IPS-18a (cell line): ENCODE data around the gene GTSE1.

Source experiments
- H3K27ac ChIP-seq: one replicate; pipeline ENCODE4 v1.5.1; 2013; ENCODE audit warnings: low read length
- H3K27me3 ChIP-seq: one replicate; pipeline ENCODE4 v1.6.1; 2013; ENCODE audit warnings: mild to moderate bottlenecking, low read length; ENCODE audit not compliant: control insufficient read depth, insufficient read depth
- H3K36me3 ChIP-seq: one replicate; pipeline ENCODE4 v1.6.1; 2013; ENCODE audit warnings: low read depth, low read length; ENCODE audit not compliant: control insufficient read depth
- H3K4me1 ChIP-seq: one replicate; pipeline ENCODE4 v1.6.1; 2013; ENCODE audit warnings: low read depth, low read length; ENCODE audit not compliant: control insufficient read depth
- H3K4me3 ChIP-seq: one replicate; pipeline ENCODE4 v1.5.1; 2013; ENCODE audit warnings: low read length
- H3K9ac ChIP-seq: one replicate; pipeline ENCODE4 v1.6.1; 2013; ENCODE audit warnings: mild to moderate bottlenecking, low read length, moderate library complexity
- H3K9me3 ChIP-seq: one replicate; pipeline ENCODE4 v1.6.1; 2013; ENCODE audit warnings: low read depth, low read length; ENCODE audit not compliant: control insufficient read depth

The GTSE1 gene

DNA sequence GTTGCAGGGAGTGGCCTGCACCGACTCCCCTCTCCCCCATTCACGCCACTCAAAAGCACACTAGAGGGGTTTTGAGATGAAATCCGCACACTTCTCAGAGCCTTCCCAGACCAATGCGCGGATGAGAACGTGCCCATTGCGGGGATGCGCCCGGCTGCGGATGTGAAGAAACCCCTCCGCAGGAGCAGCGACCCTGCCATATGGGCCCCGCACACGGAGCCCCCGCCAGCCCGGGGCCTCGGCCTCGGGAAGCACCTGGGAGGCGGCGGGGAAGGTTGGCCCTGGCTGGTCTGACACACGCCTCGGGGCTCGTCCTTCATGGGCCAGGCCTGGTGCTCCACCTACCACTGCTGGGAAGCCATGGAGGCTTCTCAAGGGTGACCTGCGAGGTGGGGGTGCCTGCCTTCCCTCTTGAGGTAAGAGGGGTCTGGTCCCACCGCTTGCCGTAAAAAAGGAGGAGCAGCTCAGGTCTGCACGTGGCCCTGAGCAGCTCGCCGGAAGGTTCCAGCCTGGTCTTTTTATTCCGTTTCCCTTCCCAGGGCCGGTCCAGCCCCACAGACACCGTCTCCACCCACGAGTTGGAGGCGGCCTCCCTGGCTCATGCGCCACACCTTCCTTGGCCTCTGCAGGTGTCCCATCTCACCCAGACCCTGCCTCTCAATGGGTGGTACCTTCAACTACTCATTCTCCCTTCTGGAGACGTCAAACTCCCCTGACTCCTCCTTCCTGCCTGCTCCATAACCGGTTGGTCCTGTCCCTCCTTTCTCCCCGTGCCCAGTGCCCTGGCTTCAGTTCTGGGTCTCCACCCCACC lies 78.2 kb downstream of the GTSE1 start:
- H3K9ac ChIP-seq: no peak overlapping the region
- no peak overlapping the region for H3K27ac ChIP-seq
- no peak overlapping the region for H3K4me3 ChIP-seq
- H3K27me3 ChIP-seq: no peaks in the 10 kb centered on the region
- H3K4me1 ChIP-seq: peaks cover 23% of the 10 kb centered on the region
- H3K9me3 ChIP-seq: no peaks in the 10 kb centered on the region
- no peaks in the 10 kb centered on the region for H3K36me3 ChIP-seq

DNA sequence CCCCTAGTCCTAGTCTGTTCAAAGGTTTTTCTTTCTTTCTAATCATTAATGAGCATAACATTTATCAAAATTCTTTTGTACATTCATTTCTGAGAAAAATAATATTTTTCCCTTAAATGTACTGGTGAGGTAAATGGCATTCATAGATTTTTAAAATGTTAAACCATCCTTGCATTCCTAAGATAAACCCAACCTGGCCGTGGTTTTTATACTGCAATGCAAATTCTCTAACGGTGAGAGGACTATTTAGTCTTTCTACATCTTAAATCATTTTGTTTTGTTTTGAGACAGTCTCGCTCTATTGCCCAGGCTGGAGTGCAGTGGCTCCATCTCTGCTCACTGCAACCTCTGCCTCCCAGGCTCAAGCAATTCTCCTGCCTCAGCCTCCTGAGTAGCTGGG lies 79.4 kb downstream of the GTSE1 start:
- Histone ChIP-seq H3K27me3 (no peaks in the 10 kb centered on the region), H3K9me3 (no peaks in the 10 kb centered on the region), H3K27ac (no peak overlapping the region), H3K9ac (no peak overlapping the region), H3K4me3 (no peak overlapping the region), H3K4me1 (peaks cover 23% of the 10 kb centered on the region), H3K36me3 (no peaks in the 10 kb centered on the region)

DNA sequence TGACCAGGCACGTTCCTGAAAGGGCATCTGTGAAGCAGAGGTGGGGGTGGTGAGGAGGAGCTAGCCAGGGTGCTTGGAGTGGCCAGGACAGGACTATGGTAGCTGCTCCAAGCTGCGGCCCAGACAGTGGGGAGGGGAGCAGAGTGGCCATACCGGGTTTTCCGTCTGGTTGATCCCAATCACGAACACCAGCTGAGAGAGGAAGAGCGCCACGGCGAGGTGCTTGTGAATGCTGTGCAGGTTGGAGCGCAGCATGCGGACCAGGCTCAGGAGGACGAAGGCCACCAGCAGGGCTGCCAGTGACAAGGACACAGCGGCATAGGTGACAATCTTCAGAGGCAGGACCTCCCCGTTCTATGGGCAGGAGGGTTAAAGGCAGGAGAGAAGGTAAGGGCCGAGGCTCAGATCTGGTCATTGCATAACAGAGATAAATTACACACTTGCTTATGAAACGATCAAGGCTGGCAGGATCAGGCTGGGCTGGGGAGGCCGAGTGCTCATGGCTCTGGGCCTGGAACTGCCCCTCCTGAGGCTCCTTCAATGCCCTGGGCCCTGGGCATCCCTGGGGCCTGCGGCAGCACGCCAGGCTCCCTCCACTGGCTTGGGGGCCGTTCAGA lies 80.3 kb downstream of the GTSE1 start:
- Histone ChIP-seq H3K9ac (no peak overlapping the region), H3K4me3 (no peak overlapping the region), H3K9me3 (no peaks in the 10 kb centered on the region), H3K27ac (no peak overlapping the region), H3K27me3 (no peaks in the 10 kb centered on the region), H3K4me1 (peaks cover 23% of the 10 kb centered on the region), H3K36me3 (no peaks in the 10 kb centered on the region)

- no peaks in the 10 kb centered on the region for H3K36me3 ChIP-seq
- peak overlapping the region; percentile 22 for H3K4me3 ChIP-seq
- peak overlapping the region; percentile 29 for H3K9ac ChIP-seq
- no peaks in the 10 kb centered on the region for H3K9me3 ChIP-seq
- H3K27me3 ChIP-seq: no peaks in the 10 kb centered on the region
- no peak overlapping the region for H3K27ac ChIP-seq
- H3K4me1 ChIP-seq: peaks cover 23% of the 10 kb centered on the region
These were observed 81.1 kb downstream of the GTSE1 start for GRCh38 chr22:46377525-46378425.

DNA sequence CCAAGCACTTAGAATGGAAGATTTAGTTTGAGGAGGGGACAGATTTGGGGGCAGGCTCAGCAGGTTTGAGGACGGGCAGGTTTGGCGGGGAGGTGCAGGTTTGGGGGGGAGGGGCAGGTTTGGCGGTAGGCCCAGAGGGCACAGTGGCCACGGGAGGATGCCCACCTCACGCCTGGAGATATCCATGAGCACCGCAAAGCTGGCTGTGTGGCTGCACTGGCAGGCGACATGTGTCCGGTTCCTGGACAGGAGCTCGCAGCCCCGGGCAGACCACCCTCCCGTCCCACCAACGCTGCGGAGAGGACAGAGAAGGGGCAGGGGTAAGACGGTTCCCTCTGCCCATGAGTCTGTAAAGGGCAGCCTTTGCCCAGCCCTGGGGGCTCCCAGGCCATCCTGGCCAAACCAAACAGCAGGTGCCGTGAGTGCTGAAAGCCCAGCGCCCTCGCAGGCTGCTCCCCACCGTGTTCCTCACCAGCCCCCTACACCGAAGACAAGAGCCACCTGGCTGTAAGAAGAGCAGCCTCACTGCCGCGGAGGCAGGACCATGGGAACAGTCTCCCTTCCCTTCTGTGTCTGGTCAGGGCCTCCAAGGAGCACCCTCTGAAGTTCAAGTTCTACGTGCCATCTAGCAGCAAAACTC lies 81.9 kb downstream of the GTSE1 start:
- peak overlapping the region; percentile 29 for H3K9ac ChIP-seq
- no peaks in the 10 kb centered on the region for H3K9me3 ChIP-seq
- H3K27me3 ChIP-seq: no peaks in the 10 kb centered on the region
- H3K4me1 ChIP-seq: peaks cover 23% of the 10 kb centered on the region
- no peak overlapping the region for H3K27ac ChIP-seq
- peak overlapping the region; percentile 22 for H3K4me3 ChIP-seq
- H3K36me3 ChIP-seq: no peaks in the 10 kb centered on the region

DNA sequence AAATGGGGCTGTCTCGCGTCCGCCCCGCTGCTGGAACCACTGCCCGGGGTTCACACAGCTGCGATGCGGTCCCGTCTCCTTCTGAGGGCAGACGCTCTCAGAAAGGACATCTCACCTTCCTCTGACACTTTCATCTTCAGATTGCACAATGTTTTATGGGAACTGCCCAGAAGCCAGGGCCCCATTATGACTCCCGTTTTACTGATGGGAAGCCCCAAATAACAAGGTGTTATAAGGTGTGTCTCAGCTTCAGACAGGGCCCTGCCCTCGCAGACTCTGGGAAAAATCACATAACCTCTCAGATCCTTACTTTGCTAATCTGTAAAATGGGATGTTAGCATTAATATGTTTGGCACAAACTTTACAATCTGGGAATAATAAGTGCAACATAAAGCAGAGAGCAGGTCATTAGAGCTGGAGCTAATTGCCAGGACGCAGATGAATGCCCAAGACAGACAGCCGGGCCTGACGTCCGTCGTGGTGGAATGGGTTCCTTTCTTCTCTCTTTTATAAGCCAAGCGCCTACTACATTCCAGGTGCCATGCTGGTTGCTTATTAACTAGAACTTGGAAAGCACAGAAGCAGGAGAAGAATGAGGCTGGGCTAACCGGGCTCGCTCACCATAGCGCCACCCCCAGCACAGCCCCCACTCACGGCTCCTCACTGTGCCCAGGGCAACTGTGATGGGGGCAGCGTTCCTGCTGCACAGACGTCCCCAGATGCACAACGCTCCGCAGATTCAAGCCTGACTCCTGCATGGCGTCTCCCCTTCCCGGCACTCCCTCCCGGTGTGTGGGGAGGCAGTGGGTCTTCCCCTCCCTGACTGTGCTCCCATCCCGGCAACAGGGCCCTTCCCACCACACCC lies 82.6 kb downstream of the GTSE1 start:
- Histone ChIP-seq H3K27ac (no peak overlapping the region), H3K9ac (no peak overlapping the region), H3K36me3 (no peaks in the 10 kb centered on the region), H3K4me1 (peaks cover 23% of the 10 kb centered on the region), H3K4me3 (no peak overlapping the region), H3K27me3 (no peaks in the 10 kb centered on the region), H3K9me3 (no peaks in the 10 kb centered on the region)

- no peak overlapping the region for H3K27ac ChIP-seq
- H3K4me3 ChIP-seq: no peak overlapping the region
- H3K9ac ChIP-seq: no peak overlapping the region
- peaks cover 23% of the 10 kb centered on the region for H3K4me1 ChIP-seq
- no peaks in the 10 kb centered on the region for H3K27me3 ChIP-seq
- no peaks in the 10 kb centered on the region for H3K36me3 ChIP-seq
- H3K9me3 ChIP-seq: no peaks in the 10 kb centered on the region
These were observed 83.4 kb downstream of the GTSE1 start for GRCh38 chr22:46380069-46380468.
